Dendritic cell treated with granulocyte-macrophage colony-stimulating factor and Interleukin-4, amounts not matched to agents 40 ng/mL and 50 ng/mL, for 4 days (primary cell): ENCODE measurements around the gene FARP1.

Experiments used
- H3K27ac Mint-ChIP-seq: one replicate; pipeline ENCODE4 v1.8.0; 2022; ENCODE audit warnings: mild to moderate bottlenecking, mixed read lengths
- H3K27me3 Mint-ChIP-seq: one replicate; pipeline ENCODE4 v1.8.0; 2022; ENCODE audit warnings: mild to moderate bottlenecking, mixed read lengths
- H3K36me3 Mint-ChIP-seq: one replicate; pipeline ENCODE4 v1.8.0; 2022; ENCODE audit warnings: low read depth, mixed read lengths
- H3K4me1 Mint-ChIP-seq: one replicate; pipeline ENCODE4 v1.8.0; 2022; ENCODE audit warnings: low read depth, mixed read lengths
- H3K4me3 Mint-ChIP-seq: one replicate; pipeline ENCODE4 v1.8.0; 2022; ENCODE audit warnings: mild to moderate bottlenecking, moderate library complexity, mixed read lengths
- H3K9me3 Mint-ChIP-seq: one replicate; pipeline ENCODE4 v1.8.0; 2022; ENCODE audit warnings: mixed read lengths
- intact Hi-C: fragments of 100-400 bp; cut with micrococcal nuclease; formaldehyde crosslinking; loops from one replicate; pipeline ENCODE4 v1.15.0; 2022

Gene FARP1

GRCh38 chr13:98441056-98441676 lies 298.3 kb downstream of the FARP1 start:
- Mint-ChIP-seq H3K4me1 (peaks cover 19% of the 10 kb centered on the region), H3K36me3 (peaks cover 98% of the 10 kb centered on the region), H3K9me3 (no peaks in the 10 kb centered on the region), H3K27me3 (no peaks in the 10 kb centered on the region), H3K4me3 (no peak overlapping the region), H3K27ac (no peak overlapping the region)
- intact Hi-C loops = no loop called here

- Mint-ChIP-seq H3K27ac (no peak overlapping the region), H3K4me1 (peaks cover 19% of the 10 kb centered on the region), H3K4me3 (no peak overlapping the region), H3K9me3 (no peaks in the 10 kb centered on the region), H3K27me3 (no peaks in the 10 kb centered on the region), H3K36me3 (peaks cover 98% of the 10 kb centered on the region)
- intact Hi-C loops = no loop called here
Measured at GRCh38 chr13:98442391-98443230, 299.7 kb downstream of the FARP1 start.

GRCh38 chr13:98443329-98443728 lies 300.4 kb downstream of the FARP1 start:
- peaks cover 19% of the 10 kb centered on the region for H3K4me1 Mint-ChIP-seq
- peak overlapping the region; percentile 26 for H3K27ac Mint-ChIP-seq
- no peaks in the 10 kb centered on the region for H3K9me3 Mint-ChIP-seq
- peaks cover 98% of the 10 kb centered on the region for H3K36me3 Mint-ChIP-seq
- intact Hi-C loops = no loop called here
- H3K27me3 Mint-ChIP-seq = no peaks in the 10 kb centered on the region
- no peak overlapping the region for H3K4me3 Mint-ChIP-seq

DNA sequence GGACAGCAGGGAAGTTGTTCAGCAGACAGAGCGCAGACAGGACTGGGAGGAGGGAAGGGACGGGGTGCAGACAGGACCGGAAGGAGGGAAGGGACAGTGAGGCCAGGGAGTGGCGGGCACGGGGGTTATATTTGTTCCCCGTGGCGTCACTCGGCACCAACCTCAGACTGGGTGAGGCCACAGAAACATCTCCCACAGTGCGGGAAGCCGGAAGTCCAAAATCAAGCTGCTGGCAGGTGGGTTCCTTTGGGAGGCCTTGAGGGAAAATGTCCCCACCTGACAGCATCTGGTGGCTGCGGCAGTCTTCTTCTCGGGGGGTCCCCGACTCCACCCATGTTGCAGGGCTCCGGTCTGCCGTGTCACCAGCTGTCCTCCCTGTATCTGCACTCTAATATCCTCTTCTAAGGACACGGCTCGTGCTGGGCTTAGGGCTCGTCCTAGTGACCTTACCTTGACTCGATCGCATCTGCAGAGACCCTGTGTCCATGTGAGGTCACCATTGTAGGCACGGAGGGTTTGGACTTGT lies 301.0 kb downstream of the FARP1 start:
- no peaks in the 10 kb centered on the region for H3K27me3 Mint-ChIP-seq
- intact Hi-C loops = no loop called here

DNA sequence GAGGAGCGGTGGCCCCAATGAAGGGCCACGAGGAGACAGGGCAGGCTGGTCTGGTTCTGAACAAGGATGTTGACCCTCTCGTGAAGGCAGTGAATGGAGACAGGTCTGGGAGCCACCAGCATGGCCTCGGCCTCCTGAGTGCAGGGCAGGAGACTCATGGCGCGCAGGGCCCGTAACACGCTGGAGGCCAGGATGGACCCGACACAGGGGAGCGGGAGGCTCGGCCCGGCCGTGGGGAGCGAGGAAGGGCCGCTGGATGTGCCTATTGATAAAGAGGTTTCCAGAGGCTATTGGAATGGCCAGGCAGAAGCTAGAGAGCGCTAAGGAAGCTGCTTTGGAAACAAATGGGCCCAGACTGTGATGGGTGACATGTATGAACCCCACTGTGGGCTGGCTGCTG lies 301.5 kb downstream of the FARP1 start:
- H3K27ac Mint-ChIP-seq = no peak overlapping the region
- H3K9me3 Mint-ChIP-seq = no peaks in the 10 kb centered on the region
- no peak overlapping the region for H3K4me3 Mint-ChIP-seq
- intact Hi-C loops = no loop called here
- H3K4me1 Mint-ChIP-seq = peaks cover 19% of the 10 kb centered on the region
- H3K27me3 Mint-ChIP-seq = no peaks in the 10 kb centered on the region
- H3K36me3 Mint-ChIP-seq = peaks cover 98% of the 10 kb centered on the region

More for the DNA sequence above, 301.0 kb downstream of the FARP1 start:
- no peak overlapping the region for H3K4me3 Mint-ChIP-seq
- peaks cover 19% of the 10 kb centered on the region for H3K4me1 Mint-ChIP-seq
- no peaks in the 10 kb centered on the region for H3K9me3 Mint-ChIP-seq
- H3K27ac Mint-ChIP-seq = peak overlapping the region; percentile 26
- peaks cover 98% of the 10 kb centered on the region for H3K36me3 Mint-ChIP-seq

DNA sequence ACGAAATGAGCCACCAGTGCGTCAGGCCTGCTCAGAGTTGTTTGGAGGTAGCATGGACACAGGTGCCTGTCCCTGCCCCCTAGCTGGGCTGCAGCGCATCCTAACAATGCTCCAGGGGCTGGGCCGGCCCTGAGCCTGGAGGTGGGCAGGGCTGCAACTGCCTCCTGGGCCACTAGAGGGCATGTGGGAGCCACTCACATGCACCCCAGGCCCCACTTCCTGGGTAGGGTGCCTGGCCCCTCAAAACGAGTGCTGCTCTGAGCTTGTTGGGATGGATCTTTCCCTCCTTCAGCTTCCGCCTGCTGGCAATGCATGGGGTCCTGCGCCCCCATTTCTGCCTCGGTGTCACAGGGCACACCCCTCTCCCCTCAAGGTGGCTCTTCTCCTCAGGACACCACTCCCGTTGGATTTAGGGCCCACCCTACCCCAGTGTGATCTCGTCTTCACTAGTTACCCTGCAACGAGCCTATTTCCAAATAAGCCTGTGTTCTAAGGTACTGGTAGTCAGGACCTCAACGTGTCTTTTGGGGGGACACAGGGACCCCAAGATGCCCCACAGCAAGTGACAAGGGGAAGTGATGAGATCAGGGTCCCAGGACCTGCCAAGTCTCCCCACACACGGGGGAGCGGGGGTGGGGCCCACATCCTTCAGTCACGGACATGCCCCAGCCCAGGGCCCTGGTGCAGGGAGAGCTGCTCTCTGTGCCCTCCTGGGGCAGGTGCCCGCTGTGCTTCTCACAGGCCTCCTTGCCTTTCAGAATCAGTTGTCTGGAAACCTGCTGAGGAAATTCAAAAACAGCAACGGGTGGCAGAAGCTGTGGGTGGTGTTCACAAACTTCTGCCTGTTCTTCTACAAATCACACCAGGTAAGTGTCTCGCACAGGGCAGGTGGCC lies 302.7 kb downstream of the FARP1 start:
- Mint-ChIP-seq H3K27ac (no peak overlapping the region), H3K4me1 (peaks cover 19% of the 10 kb centered on the region), H3K4me3 (no peak overlapping the region), H3K9me3 (no peaks in the 10 kb centered on the region), H3K27me3 (no peaks in the 10 kb centered on the region), H3K36me3 (peaks cover 96% of the 10 kb centered on the region)
- intact Hi-C loops = loop anchor here (1.0 to 5.0 kb wide), 3 partner anchors 208 to 397 kb away; no protein-coding TSS in a partner anchor

- intact Hi-C loops = loop anchor here (5.0 kb wide), 1 partner anchor 396 kb away; no protein-coding TSS in a partner anchor
- Mint-ChIP-seq H3K27me3 (no peaks in the 10 kb centered on the region), H3K4me3 (no peak overlapping the region), H3K27ac (no peak overlapping the region), H3K36me3 (peaks cover 94% of the 10 kb centered on the region), H3K4me1 (peaks cover 19% of the 10 kb centered on the region), H3K9me3 (no peaks in the 10 kb centered on the region)
Measured at GRCh38 chr13:98446234-98446621, 303.3 kb downstream of the FARP1 start.

DNA sequence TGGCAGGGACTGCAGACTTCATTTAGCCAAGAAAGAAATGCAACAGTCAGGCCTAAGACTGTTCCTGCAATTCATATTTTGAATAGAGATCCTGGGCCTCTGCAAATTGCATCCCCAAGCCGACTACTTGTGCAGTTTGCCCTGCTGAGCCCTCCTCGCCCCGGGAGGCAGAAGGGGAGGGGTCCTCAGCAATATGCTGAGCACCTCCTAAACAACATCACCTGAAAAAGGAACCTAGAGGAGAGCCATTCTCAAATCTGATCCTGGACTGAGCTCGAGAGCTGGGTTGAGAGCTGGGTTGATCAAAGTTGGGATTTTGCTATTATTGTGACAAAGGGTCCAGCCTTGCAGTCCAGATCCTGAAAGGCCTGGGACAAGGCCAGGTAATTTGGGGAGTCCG lies 304.2 kb downstream of the FARP1 start:
- Mint-ChIP-seq H3K9me3 (no peaks in the 10 kb centered on the region), H3K27me3 (no peaks in the 10 kb centered on the region), H3K4me1 (peaks cover 19% of the 10 kb centered on the region), H3K4me3 (no peak overlapping the region), H3K27ac (no peak overlapping the region), H3K36me3 (peaks cover 94% of the 10 kb centered on the region)
- intact Hi-C loops = loop anchor here (5.0 kb wide), 1 partner anchor 395 kb away; no protein-coding TSS in a partner anchor

GRCh38 chr13:98447881-98448641 lies 305.2 kb downstream of the FARP1 start:
- no peaks in the 10 kb centered on the region for H3K27me3 Mint-ChIP-seq
- no peak overlapping the region for H3K27ac Mint-ChIP-seq
- peaks cover 95% of the 10 kb centered on the region for H3K36me3 Mint-ChIP-seq
- H3K4me3 Mint-ChIP-seq = no peak overlapping the region
- H3K9me3 Mint-ChIP-seq = no peaks in the 10 kb centered on the region
- peaks cover 18% of the 10 kb centered on the region for H3K4me1 Mint-ChIP-seq
- intact Hi-C loops = loop anchor here (5.0 kb wide), 1 partner anchor 394 kb away; no protein-coding TSS in a partner anchor

DNA sequence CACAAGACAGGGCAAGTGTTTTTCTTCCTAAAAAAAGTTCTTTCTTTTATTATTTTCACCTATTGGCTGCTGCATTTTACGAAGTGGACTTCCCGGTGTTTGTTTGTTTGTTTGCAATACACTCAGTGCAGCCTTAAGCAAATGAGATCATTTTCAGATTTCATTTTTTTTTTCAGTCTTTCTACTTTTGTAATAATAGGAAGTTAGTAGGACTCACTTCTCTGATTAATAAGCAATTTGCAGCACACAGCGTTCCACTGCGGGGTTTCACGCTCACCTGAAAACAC lies 305.7 kb downstream of the FARP1 start:
- H3K9me3 Mint-ChIP-seq = no peaks in the 10 kb centered on the region
- H3K27ac Mint-ChIP-seq = no peak overlapping the region
- no peaks in the 10 kb centered on the region for H3K27me3 Mint-ChIP-seq
- intact Hi-C loops = loop anchor here (5.0 kb wide), 1 partner anchor 394 kb away; no protein-coding TSS in a partner anchor
- H3K36me3 Mint-ChIP-seq = peaks cover 94% of the 10 kb centered on the region
- H3K4me1 Mint-ChIP-seq = peaks cover 13% of the 10 kb centered on the region
- no peak overlapping the region for H3K4me3 Mint-ChIP-seq

DNA sequence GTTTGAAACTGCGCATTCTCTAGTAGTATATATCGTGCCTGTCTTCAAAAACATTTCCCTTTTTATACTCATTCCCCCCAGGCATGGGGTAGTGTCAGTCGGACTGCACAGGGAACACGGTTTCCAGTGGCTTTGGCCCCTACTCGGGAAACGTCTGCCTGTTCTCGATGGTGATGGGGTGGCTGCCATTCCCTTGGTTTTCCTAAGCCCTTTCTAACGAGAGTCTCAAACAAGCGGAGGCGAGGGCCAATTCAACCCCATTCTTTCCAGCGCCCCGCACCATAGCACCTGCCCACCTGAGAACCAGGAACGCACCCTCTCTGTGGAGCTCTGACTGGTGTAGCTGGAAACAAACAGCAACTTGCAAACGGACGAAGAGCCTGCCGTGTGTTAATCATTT lies 306.4 kb downstream of the FARP1 start:
- H3K4me1 Mint-ChIP-seq = peaks cover 11% of the 10 kb centered on the region
- no peak overlapping the region for H3K4me3 Mint-ChIP-seq
- H3K36me3 Mint-ChIP-seq = peaks cover 92% of the 10 kb centered on the region
- H3K27ac Mint-ChIP-seq = no peak overlapping the region
- H3K9me3 Mint-ChIP-seq = no peaks in the 10 kb centered on the region
- intact Hi-C loops = loop anchor here (5.0 kb wide), 1 partner anchor 393 kb away; no protein-coding TSS in a partner anchor
- H3K27me3 Mint-ChIP-seq = no peaks in the 10 kb centered on the region

DNA sequence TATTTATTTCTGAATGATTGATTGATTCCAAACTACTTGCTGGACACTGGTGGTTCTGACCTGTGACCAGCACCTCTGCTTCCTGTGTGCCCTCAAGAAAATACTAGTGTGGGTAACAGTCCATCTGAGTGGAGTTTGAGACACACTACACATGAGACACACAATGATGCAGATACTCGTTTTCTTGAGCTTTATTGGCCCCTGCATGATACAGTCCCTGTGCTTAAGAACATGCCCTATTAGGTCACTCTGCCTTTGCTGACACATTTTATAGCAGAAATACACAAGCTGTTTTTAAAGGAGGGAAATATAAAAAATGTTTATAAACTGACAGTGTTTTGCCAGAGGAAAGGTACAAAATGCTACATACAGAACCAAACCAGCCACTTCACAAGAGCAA lies 307.1 kb downstream of the FARP1 start:
- Mint-ChIP-seq H3K9me3 (no peaks in the 10 kb centered on the region), H3K27ac (no peak overlapping the region), H3K4me1 (peaks cover 7% of the 10 kb centered on the region), H3K36me3 (peaks cover 92% of the 10 kb centered on the region), H3K4me3 (no peak overlapping the region), H3K27me3 (no peaks in the 10 kb centered on the region)
- intact Hi-C loops = no loop called here

GRCh38 chr13:98450539-98451111 lies 307.7 kb downstream of the FARP1 start:
- Mint-ChIP-seq H3K4me3 (no peak overlapping the region), H3K27ac (no peak overlapping the region), H3K36me3 (peaks cover 92% of the 10 kb centered on the region), H3K9me3 (no peaks in the 10 kb centered on the region), H3K27me3 (no peaks in the 10 kb centered on the region), H3K4me1 (peaks cover 2% of the 10 kb centered on the region)
- intact Hi-C loops = no loop called here
